ENCODE results near the gene MTFP1.
"Not testable (repeated sequence)": the region's sequence is repeated elsewhere in the genome, so short reads cannot be mapped to it uniquely, and the experiment has no call there.

MTFP1 gene

GRCh38 chr22:30401024-30401423, 24.5 kb upstream of the MTFP1 start:
- DNase-seq (ENCODE audit: extremely low read depth in 1 of 2, low read depth in 1 of 2), result not testable (repeated sequence)

DNA sequence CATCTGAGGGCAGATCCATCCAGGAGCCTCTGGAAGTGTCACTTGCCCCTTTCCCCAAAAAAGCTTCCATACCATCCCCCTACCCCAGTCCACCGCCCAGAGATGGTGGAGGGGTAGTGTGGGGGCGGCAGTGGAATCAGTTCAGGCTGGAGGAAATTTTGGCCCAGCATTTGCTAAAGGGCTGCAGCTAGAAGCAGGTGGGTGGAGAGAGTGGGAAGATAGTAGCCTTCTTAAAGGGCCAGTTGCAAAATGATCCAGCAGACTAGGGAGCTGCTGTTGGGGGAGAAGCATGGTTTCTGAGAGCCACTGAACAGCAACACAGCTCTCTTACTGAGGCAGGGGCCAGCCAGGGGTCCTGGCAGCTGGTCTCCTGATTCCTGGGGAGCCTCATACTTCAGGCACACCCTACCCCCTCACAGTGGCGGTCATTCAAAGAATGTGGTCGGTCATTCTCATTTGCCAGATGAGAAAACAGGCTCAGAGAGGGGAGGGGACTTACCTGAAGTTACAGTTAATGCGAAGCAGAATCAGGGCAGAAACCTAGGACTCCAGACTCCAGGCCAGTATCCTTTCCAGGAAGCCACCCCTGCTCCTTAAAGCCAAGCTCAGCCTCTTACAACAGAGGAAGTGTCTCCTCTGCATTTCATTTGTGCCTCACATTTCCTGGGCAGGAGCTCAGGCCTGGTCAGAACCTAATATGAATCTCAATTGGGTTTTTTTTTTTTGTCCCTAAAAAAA, 23.4 kb upstream of the MTFP1 start:
- no peak for DNase-seq (ENCODE audit: extremely low read depth in 1 of 2, low read depth in 1 of 2)

DNA sequence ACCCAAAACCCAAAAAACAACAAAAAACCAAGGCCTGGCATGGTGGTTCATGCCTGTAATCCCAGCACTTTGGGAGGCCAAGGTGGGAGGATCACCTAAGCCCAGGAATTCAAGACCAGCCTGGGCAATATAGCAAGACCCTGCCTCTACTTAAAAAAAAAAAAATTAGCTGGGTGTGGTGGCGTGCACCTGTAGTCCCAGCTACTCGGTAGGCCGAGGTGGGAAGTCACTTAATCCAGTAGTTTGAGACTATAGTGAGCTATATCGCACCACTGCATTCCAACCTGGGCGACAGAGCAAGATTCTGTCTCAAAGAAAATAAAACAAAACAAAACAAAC, 22.8 kb upstream of the MTFP1 start:
- DNase-seq (ENCODE audit: extremely low read depth in 1 of 2, low read depth in 1 of 2), result not testable (repeated sequence)

GRCh38 chr22:30404307-30404706, 21.3 kb upstream of the MTFP1 start:
- no peak for DNase-seq (ENCODE audit: extremely low read depth in 1 of 2, low read depth in 1 of 2)

DNA sequence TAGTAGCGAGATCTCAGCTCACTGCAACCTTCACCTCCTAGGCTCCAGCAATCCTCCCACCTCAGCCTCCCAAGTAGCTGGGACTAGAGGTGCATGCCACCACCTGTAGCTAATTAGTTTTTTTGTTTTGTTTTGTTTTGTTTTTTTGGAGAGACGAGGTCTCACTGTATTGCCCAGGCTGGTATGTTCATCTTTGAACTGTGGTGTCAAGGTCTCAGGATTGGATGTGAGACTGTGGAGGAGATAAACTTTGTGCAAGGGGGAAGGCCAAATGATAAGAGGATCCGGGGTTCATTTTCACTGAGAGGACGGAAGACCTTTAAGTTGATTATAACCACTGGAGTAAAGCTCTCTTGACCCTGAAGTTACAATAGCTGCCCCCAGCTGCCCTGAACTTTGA, 19.8 kb upstream of the MTFP1 start:
- DNase-seq (ENCODE audit: extremely low read depth in 1 of 2, low read depth in 1 of 2), result no peak

DNA sequence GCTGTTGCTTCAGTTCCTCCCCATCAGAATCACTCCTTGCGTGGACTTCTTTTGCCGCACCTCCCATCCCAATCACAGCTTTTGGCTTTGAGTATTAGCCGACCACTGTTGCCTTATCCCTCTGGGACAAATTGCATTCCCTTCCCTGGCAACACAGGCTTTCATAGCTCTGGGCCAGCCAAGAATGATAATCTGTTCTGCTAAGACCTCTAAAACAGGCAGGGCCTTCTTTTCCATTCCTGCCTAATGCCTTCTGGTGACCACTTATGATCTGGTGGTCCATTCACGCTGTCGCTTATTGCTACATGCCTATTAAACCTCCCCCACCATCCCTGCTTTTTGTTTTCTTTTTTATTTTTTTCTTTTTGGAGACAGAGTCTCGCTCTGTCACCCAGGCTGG, 19.2 kb upstream of the MTFP1 start:
- DNase-seq (ENCODE audit: extremely low read depth in 1 of 2, low read depth in 1 of 2), result no peak

DNA sequence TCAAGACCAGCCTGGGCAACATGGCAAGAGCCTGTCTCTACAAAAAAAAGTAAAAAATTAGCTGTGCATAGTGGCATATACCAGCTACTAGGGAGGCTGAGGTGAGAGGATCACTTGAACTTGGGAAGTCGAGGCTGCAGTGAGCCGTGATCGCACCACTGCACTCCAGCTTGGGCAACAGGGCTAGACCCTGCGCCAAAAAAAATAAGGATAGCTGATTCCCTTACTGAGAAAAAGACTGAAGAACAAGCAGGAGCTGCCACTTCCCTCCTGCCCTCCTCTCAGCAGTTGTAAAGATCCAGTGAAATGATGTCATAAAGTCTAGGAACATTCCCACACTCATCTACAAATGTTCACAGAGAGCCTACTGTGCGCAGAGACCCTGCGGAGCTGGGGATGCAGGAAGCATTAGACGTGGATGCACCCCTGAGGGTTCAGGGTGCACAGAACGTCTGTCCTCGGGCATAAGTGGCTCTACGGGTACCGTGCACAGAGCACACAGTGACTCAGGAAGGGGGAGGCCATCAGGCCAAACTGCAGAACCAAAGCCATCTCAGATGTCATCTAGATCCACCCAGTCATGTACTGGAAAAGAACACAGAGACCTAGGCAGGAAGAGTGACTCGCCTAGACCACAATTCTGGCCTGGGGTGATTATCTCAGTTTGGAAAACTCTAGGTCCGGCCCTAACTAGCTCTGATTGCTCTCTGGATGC, 17.0 kb upstream of the MTFP1 start:
- DNase-seq (ENCODE audit: extremely low read depth in 1 of 2, low read depth in 1 of 2), result no peak

DNA sequence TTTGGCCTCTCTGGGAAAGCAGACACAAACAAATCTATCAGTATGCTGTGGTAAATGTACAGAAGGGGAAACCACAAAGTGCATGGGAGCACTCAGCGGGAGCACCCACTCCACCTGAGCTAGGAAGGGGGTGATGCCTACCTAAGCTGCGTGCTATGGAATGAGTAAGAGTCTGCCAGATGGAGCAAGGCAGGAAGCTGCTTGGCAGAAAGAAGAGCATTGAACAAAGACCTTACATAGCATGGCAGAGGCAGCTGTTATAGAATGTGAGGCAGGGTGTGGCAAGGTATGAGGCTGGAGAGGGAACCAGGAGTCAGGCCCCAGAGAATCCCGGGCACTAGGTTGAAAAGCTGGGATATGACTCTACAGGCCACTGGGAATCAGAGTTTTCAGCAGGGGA, 13.8 kb upstream of the MTFP1 start:
- no peak for DNase-seq (ENCODE audit: extremely low read depth in 1 of 2, low read depth in 1 of 2)

DNA sequence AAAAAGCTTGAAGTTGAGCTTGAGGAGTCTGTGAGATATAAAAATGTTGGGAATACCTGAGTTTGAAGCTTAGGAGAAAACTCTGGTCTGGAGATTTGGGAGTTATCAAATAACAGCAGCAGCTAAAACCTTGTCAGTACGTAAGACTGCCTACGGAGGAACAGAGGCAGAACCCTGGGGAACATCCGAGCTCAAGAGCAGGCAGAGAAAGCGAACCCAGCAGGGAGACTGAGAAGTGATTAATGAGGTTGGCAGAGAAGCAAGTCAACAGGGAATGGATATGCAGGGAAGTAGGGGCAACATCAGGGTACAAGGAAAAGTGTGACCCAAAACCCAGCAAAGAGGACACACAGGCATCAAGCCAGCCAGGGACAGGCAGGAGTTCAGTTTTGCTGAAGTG, 12.6 kb upstream of the MTFP1 start:
- DNase-seq (ENCODE audit: extremely low read depth in 1 of 2, low read depth in 1 of 2), result no peak

GRCh38 chr22:30413745-30414524, 11.6 kb upstream of the MTFP1 start:
- DNase-seq (ENCODE audit: extremely low read depth in 1 of 2, low read depth in 1 of 2), result no peak

GRCh38 chr22:30414525-30415047, 11.0 kb upstream of the MTFP1 start:
- no peak for DNase-seq (ENCODE audit: extremely low read depth in 1 of 2, low read depth in 1 of 2)

- DNase-seq (ENCODE audit: extremely low read depth in 1 of 2, low read depth in 1 of 2), result no peak
Measured at GRCh38 chr22:30416403-30416802, 9.2 kb upstream of the MTFP1 start.

DNA sequence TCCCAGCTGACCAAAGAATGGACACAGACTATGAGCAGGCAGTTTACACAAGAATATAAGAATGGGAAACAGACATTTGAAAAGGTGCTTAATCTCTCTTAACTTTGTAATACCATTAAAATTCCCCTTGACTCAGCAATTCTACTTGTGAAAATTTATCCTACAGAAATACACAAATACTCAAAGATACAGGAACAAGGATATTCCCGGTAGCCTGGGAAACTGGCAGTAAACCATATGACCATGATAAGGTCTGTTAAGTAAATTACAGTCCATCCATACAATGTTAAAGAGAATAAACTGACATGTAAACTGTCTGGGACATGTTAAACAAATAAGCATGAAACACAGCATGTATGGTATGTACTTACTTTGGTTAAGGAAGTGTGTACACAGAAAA, 8.7 kb upstream of the MTFP1 start:
- no peak for DNase-seq (ENCODE audit: extremely low read depth in 1 of 2, low read depth in 1 of 2)

DNA sequence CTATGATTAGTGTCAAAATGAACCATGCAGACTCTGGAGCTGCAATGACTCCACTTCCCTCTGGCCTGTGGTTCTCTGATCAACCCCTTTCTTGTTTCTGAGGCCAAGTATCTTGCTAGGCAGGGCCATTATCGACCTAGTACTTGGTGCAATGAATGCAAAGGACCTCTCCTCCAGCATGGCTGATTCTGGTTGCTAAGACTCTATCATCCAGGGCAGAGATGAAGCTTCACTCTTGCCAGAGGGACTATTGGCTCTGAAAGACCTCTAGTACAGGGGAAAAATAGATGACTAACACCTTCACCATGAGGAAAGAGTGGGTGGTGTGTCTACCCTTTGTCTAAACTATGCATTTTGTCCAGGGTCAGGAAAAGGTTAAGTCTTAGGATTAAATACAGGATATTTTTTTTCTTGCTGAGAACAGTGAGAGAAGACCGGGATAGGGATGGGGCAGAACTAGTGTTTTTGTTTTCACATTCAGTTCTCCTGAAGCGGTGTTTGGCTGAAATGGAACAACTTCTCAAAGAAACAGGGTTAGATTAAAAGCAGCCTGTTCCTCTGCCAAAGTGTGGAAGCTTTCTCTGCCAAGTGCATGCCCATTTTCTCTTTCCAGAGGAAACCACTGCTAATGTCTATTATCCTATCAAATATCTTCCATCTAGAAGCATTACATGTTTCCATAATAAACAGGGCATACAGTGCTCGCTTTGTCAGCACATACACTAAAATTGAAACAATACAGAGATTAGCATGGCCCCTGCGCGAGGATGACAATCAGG, 5.0 kb upstream of the MTFP1 start:
- DNase-seq (ENCODE audit: extremely low read depth in 1 of 2, low read depth in 1 of 2), result no peak

GRCh38 chr22:30421695-30422480, 3.7 kb upstream of the MTFP1 start:
- DNase-seq (ENCODE audit: extremely low read depth in 1 of 2, low read depth in 1 of 2), result no peak

DNA sequence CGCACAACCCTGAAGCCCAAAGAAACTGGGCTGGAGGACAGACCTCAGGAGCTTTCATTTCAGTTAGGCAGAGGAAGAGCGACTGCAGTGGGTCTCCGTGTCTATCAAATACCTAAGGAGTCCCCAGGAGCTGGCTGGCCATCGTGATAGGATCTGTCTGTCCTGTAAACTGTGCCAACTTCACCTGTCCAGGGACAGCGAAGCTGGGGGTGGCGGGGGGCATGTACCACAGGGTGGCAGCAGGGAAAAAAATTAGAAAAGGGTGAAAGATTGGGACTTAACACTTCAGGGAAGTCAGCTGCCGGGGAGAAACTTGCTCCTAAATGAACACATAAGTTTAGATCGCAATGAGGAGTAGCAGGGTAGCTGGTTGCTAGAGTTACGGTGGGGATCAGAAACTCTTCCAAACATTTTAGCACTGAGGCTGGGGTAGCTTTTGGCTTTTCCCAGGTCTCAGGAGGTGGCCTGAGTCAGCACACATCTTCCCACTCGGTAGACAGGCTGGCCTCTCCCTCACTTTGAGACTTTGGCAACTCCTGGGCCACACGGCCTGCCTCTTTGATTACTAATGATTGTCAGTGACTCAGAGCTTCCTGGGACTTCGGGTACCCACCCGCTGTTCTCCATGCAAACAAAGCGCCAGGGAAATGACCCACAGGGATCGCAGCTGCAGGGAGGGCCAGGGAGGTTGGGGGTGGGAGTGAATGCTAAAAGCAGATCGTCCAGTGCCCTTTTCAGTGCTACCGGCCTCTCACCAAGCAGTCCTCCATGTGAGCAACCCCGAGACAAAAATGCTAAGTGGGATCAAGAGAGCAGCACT, 2.9 kb upstream of the MTFP1 start:
- DNase-seq (ENCODE audit: extremely low read depth in 1 of 2, low read depth in 1 of 2), result no peak

GRCh38 chr22:30423301-30423958, 2.1 kb upstream of the MTFP1 start:
- peak; percentile 49 to 71 for DNase-seq (ENCODE audit: extremely low read depth in 1 of 2, low read depth in 1 of 2)

GRCh38 chr22:30423959-30424533, 1.5 kb upstream of the MTFP1 start:
- peak; percentile 94 to 99 for DNase-seq (ENCODE audit: extremely low read depth in 1 of 2, low read depth in 1 of 2)

Data from stimulated activated CD8-positive, alpha-beta memory T cell treated with anti-CD3 and anti-CD28 coated beads, Interleukin-7, amount 100 ng/mL, for 48 hours (primary cell).